ENCODE data around the gene THSD4. TPM values are rescaled to one million over a fixed set of nuclear protein-coding genes. Genes with fewer than 3 reads are reported as not detected.

THSD4 gene
- total RNA-seq, 1 experiment from 2014 or later, result 65.4 TPM

DNA sequence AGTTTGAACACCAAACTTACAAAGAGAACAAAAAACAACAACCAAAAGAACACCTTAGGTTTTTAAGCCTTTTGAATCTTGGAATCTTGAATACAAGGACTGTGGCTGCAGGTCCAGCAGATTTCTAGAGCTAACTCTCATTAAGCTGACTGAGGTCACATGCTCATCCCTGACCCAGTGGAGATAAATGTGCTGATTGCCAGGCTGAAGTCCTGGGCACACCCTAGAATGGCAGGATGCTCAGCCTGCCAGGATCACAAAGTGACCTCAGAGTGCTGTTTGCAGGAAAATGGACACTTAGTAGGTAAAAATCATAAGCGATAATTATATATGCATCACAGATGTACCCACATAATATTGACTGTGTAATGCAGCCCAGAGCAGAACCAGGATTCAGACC, 449.7 kb downstream of the THSD4 start:
- Histone ChIP-seq H3K27ac (ENCODE audit: low read length) (no peak overlapping the region), H3K4me3 (ENCODE audit: low read depth in 2 of 2, low read length in 2 of 2) (no peak overlapping the region), H3K9me3 (ENCODE audit: control insufficient read depth, insufficient read depth, low read depth, low read length) (no peaks in the 10 kb centered on the region), H3K4me1 (ENCODE audit: control insufficient read depth, insufficient read depth, low read length) (no peaks in the 10 kb centered on the region), H3K36me3 (ENCODE audit: control insufficient read depth, insufficient read depth, low read length) (no peaks in the 10 kb centered on the region), H3K27me3 (ENCODE audit: control insufficient read depth, insufficient read depth, low read length) (no peaks in the 10 kb centered on the region)
- intact Hi-C loops (cut with micrococcal nuclease; ENCODE audit: unreplicated experiment) (no loop called here), in situ Hi-C loops (cut with HindIII; ENCODE audit: low pct_unique_long_range_greater_than_20kb, low sequenced_read_pairs) (no loop called here)
- DNase-seq (ENCODE audit: low read depth, low spot score) (no peak), ATAC-seq (no peak)
- BruUV-seq (replicated peaks), result no TSS peak
- TF ChIP-seq, protein P1, sequence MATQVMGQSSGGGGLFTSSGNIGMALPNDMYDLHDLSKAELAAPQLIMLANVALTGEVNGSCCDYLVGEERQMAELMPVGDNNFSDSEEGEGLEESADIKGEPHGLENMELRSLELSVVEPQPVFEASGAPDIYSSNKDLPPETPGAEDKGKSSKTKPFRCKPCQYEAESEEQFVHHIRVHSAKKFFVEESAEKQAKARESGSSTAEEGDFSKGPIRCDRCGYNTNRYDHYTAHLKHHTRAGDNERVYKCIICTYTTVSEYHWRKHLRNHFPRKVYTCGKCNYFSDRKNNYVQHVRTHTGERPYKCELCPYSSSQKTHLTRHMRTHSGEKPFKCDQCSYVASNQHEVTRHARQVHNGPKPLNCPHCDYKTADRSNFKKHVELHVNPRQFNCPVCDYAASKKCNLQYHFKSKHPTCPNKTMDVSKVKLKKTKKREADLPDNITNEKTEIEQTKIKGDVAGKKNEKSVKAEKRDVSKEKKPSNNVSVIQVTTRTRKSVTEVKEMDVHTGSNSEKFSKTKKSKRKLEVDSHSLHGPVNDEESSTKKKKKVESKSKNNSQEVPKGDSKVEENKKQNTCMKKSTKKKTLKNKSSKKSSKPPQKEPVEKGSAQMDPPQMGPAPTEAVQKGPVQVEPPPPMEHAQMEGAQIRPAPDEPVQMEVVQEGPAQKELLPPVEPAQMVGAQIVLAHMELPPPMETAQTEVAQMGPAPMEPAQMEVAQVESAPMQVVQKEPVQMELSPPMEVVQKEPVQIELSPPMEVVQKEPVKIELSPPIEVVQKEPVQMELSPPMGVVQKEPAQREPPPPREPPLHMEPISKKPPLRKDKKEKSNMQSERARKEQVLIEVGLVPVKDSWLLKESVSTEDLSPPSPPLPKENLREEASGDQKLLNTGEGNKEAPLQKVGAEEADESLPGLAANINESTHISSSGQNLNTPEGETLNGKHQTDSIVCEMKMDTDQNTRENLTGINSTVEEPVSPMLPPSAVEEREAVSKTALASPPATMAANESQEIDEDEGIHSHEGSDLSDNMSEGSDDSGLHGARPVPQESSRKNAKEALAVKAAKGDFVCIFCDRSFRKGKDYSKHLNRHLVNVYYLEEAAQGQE (IDR thresholded peaks at IDR 0.05; ENCODE audit: insufficient read depth in 1 of 2, low read depth in 2 of 2, low read length in 1 of 2), result no peak
- no peak for TF ChIP-seq POLR2AphosphoS5 (IDR thresholded peaks at IDR 0.05; ENCODE audit: low read depth, low read length)
- TF ChIP-seq SIN3A (IDR thresholded peaks at IDR 0.05; ENCODE audit: borderline replicate concordance, insufficient read depth, low read depth, low read length), result no peak
- TF ChIP-seq, protein P2, sequence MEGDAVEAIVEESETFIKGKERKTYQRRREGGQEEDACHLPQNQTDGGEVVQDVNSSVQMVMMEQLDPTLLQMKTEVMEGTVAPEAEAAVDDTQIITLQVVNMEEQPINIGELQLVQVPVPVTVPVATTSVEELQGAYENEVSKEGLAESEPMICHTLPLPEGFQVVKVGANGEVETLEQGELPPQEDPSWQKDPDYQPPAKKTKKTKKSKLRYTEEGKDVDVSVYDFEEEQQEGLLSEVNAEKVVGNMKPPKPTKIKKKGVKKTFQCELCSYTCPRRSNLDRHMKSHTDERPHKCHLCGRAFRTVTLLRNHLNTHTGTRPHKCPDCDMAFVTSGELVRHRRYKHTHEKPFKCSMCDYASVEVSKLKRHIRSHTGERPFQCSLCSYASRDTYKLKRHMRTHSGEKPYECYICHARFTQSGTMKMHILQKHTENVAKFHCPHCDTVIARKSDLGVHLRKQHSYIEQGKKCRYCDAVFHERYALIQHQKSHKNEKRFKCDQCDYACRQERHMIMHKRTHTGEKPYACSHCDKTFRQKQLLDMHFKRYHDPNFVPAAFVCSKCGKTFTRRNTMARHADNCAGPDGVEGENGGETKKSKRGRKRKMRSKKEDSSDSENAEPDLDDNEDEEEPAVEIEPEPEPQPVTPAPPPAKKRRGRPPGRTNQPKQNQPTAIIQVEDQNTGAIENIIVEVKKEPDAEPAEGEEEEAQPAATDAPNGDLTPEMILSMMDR (IDR thresholded peaks at IDR 0.05), result no peak
- no peak for TF ChIP-seq TCF7L2 (IDR thresholded peaks at IDR 0.05; ENCODE audit: low read depth, low read length)
- ChIA-PET CTCF (no interaction called here), POLR2A (no interaction called here)

DNA sequence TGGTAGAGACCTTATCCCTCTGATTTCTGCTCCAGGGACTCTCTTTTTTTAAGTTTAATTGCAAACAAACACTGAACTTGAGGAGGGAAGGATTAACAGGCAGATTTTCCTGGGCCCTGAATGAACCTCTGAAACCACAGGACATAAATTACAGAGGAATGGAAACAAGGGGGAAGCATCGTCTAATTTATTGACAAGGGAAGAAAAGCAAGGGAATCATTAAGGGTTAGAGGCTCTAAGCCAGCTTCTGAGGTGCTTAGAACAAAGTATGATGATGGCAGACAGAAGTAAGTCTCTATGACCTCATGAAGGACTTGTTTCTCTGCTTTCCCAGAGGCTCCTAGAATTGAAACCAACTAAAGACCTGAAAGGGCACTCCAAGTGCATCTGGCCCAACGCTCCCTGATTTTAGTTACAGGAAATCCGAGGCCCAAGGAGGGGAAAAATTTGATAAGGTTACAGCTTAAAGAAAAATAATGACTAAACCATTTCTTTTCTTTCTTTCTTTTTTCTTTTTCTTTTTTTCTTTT, 450.4 kb downstream of the THSD4 start:
- no peak overlapping the region for H3K27ac ChIP-seq (ENCODE audit: low read length)
- no peaks in the 10 kb centered on the region for H3K36me3 ChIP-seq (ENCODE audit: control insufficient read depth, insufficient read depth, low read length)
- H3K4me1 ChIP-seq (ENCODE audit: control insufficient read depth, insufficient read depth, low read length), result no peaks in the 10 kb centered on the region
- no peak for TF ChIP-seq SIN3A (IDR thresholded peaks at IDR 0.05; ENCODE audit: borderline replicate concordance, insufficient read depth, low read depth, low read length)
- TF ChIP-seq, protein P2 (IDR thresholded peaks at IDR 0.05), result no peak
- TF ChIP-seq, protein P1 (IDR thresholded peaks at IDR 0.05; ENCODE audit: insufficient read depth in 1 of 2, low read depth in 2 of 2, low read length in 1 of 2), result no peak
- no peak for TF ChIP-seq POLR2AphosphoS5 (IDR thresholded peaks at IDR 0.05; ENCODE audit: low read depth, low read length)
- TF ChIP-seq TCF7L2 (IDR thresholded peaks at IDR 0.05; ENCODE audit: low read depth, low read length), result no peak
- H3K27me3 ChIP-seq (ENCODE audit: control insufficient read depth, insufficient read depth, low read length), result no peaks in the 10 kb centered on the region
- POLR2A ChIA-PET, result no interaction called here
- ATAC-seq (no peak), DNase-seq (ENCODE audit: low read depth, low spot score) (no peak)
- intact Hi-C loops (cut with micrococcal nuclease; ENCODE audit: unreplicated experiment) (no loop called here), in situ Hi-C loops (cut with HindIII; ENCODE audit: low pct_unique_long_range_greater_than_20kb, low sequenced_read_pairs) (no loop called here)
- CTCF ChIA-PET, result no interaction called here
- no peaks in the 10 kb centered on the region for H3K9me3 ChIP-seq (ENCODE audit: control insufficient read depth, insufficient read depth, low read depth, low read length)
- BruUV-seq (replicated peaks), result no TSS peak
- H3K4me3 ChIP-seq (ENCODE audit: low read depth in 2 of 2, low read length in 2 of 2), result no peak overlapping the region
